Uterine smooth muscle cell (primary cell): ENCODE data around the gene IFNA1. TPM values are rescaled to one million over a fixed set of nuclear protein-coding genes. Genes with fewer than 3 reads are reported as not detected.

Experiments
- total RNA-seq: library from RNA; depleted of rRNA; stranded (reverse); fragments of >200 nt; gene quantifications from 2 replicates; pipeline ENCODE4 v1.2.3, GENCODE V29; 2014

Gene IFNA1
- not detected in 2 replicates for total RNA-seq

GRCh38 chr9:21440139-21440538 is at the start of gene IFNA1:
Gene IFNA1, plus strand, starts transcription at chr9:21440439. Its CDS starts 69 bp downstream, at chr9:21440508.

DNA sequence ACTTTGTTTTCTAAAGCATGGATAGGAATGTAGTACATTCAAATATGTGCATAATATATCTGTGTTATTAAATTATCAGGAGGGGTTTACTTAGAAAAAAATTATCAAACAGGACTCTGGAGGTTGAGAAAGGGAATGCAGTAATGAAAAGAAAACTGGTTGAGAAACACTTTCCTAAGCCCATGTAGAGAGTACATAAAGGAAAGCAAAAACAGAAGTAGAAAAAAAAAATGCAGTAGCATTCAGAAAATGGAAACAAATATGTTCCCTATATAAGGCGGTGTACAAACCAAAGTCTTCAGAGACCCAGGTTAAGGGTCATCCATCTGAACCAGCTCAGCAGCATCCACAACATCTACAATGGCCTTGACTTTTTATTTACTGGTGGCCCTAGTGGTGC is 31.4 kb upstream of the IFNA1 start, which contains the start of gene IFNA8:
Gene IFNA8, plus strand, starts transcription at position 301 of the 400 bp plus-strand sequence. Its CDS starts 60 bp downstream, at position 361.

DNA sequence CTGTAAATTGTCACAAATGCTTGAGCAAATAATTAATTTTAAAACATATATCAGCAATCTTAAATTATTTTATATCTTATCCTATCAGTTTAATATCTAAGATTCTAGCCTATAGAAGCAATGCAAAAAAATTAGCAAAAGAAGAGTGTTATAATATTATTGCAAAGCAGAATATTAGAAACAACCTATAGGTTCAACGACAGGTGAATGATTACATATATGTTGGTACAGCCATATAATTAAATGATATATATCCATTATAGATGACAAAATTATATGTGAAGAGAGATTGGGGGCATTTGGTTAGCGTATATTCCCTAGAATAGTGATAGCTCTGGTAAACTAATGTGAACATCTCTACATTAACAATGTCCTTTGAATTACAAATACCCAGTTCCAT is 42.0 kb downstream of the IFNA1 start, which contains the start of gene IFNE:
Gene IFNE, minus strand, starts transcription at position 101 of the 400 bp plus-strand sequence. CDS start 619 bp downstream, outside the sequence.

Other genes with a start within 250 kb of the IFNA1 start
- gene IFNA7, start 238.2 kb upstream of the IFNA1 start, total RNA-seq = not detected in 2 replicates
- gene IFNA10, start 233.3 kb upstream of the IFNA1 start, total RNA-seq = not detected in 2 replicates
- not detected in 2 replicates for gene IFNA16, start 223.1 kb upstream of the IFNA1 start, total RNA-seq
- not detected in 2 replicates for gene IFNA17, start 212.2 kb upstream of the IFNA1 start, total RNA-seq
- not detected in 2 replicates for gene IFNA14, start 200.4 kb upstream of the IFNA1 start, total RNA-seq
- gene IFNA5, start 135.1 kb upstream of the IFNA1 start, total RNA-seq = 0.11 TPM in 1 of 2 replicates, not detected in the other
- gene KLHL9, start 105.0 kb upstream of the IFNA1 start, total RNA-seq = 48.1 and 48.9 TPM in 2 replicates
- gene IFNA6, start 89.6 kb upstream of the IFNA1 start, total RNA-seq = not detected in 2 replicates
- not detected in 2 replicates for gene IFNA13, start 72.4 kb upstream of the IFNA1 start, total RNA-seq
- not detected in 2 replicates for gene IFNA2, start 55.0 kb upstream of the IFNA1 start, total RNA-seq
- gene IFNA8, start 31.3 kb upstream of the IFNA1 start, total RNA-seq = not detected in 2 replicates
- gene IFNE, start 41.9 kb downstream of the IFNA1 start, total RNA-seq = 15.7 and 19.6 TPM in 2 replicates